Measurements from ENCODE around the gene CNTNAP5.

Gene CNTNAP5

GRCh38 chr2:124713969-124714368, 688.9 kb downstream of the CNTNAP5 start:
- H3K4me3 ChIP-seq (ENCODE audit: low read depth, low read length) = no peak overlapping the region
- no peak for DNase-seq (ENCODE audit: low read depth)
- TF ChIP-seq CTCF (conservative IDR thresholded peaks at IDR 0.05; ENCODE audit: low read depth, low read length) = no peak

GRCh38 chr2:124725187-124725586, 700.1 kb downstream of the CNTNAP5 start:
- no peak for DNase-seq (ENCODE audit: low read depth)
- TF ChIP-seq CTCF (conservative IDR thresholded peaks at IDR 0.05; ENCODE audit: low read depth, low read length) = no peak
- H3K4me3 ChIP-seq (ENCODE audit: low read depth, low read length) = no peak overlapping the region

GRCh38 chr2:124740636-124741035, 715.5 kb downstream of the CNTNAP5 start:
- no peak for TF ChIP-seq CTCF (conservative IDR thresholded peaks at IDR 0.05; ENCODE audit: low read depth, low read length)
- no peak overlapping the region for H3K4me3 ChIP-seq (ENCODE audit: low read depth, low read length)
- DNase-seq (ENCODE audit: low read depth) = no peak

DNA sequence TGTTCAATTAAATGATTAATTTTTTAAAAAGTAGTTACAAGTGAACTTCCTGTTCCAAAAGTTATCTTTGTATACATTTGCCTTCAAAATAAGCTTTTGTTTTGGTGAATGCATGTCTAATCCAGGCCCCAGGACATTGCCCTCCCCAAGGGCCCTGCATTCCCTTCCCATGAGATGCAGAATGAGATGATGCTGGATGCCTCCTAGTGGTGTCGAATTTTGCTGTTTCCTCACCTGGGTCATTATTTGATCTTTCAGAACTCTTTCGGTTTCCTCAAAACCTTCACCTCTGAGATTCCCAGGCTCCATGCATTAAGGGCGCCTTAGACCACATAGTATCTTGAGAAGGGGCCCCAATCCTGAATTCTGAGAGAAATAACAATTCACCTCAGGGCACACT, 728.8 kb downstream of the CNTNAP5 start:
- DNase-seq (ENCODE audit: low read depth) = no peak
- H3K4me3 ChIP-seq (ENCODE audit: low read depth, low read length) = no peak overlapping the region
- no peak for TF ChIP-seq CTCF (conservative IDR thresholded peaks at IDR 0.05; ENCODE audit: low read depth, low read length)

DNA sequence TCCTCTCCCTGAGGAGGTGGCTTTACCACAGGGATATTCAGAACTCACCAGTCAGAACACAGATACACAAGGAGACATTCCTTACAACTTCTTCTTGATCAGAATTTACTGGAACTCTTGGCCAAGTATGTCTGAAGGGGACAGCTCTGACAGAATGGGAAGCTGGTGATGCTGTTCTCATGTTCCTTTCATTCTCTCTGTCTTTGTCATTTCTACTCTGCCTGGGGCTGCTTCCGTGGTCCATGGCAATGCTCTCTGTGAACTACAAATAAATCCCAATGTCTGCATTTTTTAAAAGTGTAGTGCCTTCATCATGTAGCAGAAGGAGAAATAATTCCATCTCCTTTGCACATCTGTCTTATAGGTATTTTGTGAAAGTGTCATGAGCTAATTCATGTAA, 730.3 kb downstream of the CNTNAP5 start:
- TF ChIP-seq CTCF (conservative IDR thresholded peaks at IDR 0.05; ENCODE audit: low read depth, low read length) = no peak
- H3K4me3 ChIP-seq (ENCODE audit: low read depth, low read length) = no peak overlapping the region
- no peak for DNase-seq (ENCODE audit: low read depth)

DNA sequence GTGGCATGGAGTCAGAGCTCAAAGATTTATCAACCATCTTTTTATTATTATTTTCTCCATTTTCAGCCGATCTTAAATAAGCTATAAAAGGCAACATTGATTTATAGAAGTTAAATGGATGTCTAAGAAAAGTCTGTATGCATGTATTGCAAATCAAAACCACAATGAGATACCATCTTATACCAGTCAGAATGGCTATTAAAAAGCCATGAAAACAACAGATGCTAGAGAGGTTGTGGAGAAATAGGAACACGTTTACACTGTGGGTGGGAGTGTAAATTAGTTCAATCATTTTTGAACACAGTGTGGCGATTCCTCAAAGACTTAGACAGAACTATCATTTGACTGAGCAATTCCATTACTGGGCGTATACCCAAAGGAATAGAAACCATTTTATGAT, 731.0 kb downstream of the CNTNAP5 start:
- H3K4me3 ChIP-seq (ENCODE audit: low read depth, low read length) = no peak overlapping the region
- no peak for TF ChIP-seq CTCF (conservative IDR thresholded peaks at IDR 0.05; ENCODE audit: low read depth, low read length)
- DNase-seq (ENCODE audit: low read depth) = no peak

- DNase-seq (ENCODE audit: low read depth) = no peak
- H3K4me3 ChIP-seq (ENCODE audit: low read depth, low read length) = no peak overlapping the region
- TF ChIP-seq CTCF (conservative IDR thresholded peaks at IDR 0.05; ENCODE audit: low read depth, low read length) = no peak
Measured at GRCh38 chr2:124762388-124762787, 737.3 kb downstream of the CNTNAP5 start.
